ENCODE data around the gene SSBP2.

SSBP2 gene

DNA sequence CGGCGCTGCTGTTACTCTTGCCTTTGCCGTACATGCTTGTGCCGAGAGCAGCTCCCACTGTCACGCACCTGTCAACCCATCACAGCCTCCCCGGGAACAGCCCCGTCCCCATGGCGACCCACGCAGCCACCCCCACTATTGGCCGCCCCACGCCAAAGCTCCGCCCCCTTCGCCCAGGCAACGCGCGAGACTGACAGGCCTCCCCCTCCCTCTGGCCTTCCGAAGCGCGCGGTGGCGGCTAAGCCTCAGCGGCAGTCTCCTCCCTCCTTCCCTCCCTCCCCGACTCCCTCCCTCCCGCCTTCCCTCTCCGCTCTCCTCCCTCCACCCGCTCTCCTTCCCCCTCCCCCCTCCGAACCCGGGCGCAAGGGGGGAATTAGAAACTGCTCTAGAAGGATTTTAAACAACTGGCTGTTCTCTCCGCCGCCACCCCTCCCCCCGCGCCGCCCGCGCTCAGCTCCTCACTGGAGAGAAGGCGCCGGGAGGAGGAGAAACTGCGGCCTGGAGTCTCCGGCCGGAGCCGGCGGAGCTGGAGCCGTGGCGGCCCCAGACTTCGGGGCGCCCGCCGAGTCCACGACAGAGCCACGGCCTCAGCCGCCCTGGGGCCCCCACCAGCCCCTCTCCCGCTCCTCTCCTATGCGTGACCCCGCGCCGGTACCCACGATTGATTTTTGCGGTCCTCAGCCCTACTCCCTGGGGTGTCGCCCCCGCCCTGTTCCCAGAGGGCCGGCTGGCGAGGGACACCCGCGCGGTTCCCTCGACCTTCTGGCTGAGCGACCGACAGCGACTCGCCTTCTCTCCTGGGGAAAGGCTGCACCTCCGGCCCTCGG lies at the start of gene SSBP2:
SSBP2 (minus strand) TSS at position 89 of the 827 bp plus-strand sequence; CDS start at position 34, 55 bp downstream.
- DNase-seq (ENCODE audit: low spot score), result peak; percentile 99

GRCh38 chr5:81795666-81796065 lies 44.8 kb upstream of the SSBP2 start:
- DNase-seq (ENCODE audit: low spot score), result no peak

DNA sequence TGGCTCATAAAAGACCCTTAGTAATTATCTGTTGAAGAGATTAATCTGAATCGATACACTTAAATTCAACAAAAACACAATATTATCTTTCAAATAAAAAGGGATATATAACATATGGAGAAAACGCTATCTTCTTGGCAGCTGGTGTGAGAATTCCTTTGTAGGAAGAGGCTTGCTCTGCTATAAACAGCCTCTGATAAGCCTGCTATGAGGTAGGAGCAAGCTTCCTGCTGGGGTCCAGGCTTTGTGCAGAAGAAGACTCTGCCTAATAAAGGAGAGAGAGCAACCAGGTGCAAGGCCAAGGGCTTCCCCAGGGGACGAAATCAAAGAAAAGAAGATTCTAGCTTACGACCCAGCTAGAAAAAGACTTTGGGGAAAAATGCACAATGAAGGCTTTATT lies 43.3 kb upstream of the SSBP2 start:
- DNase-seq (ENCODE audit: low spot score), result no peak

GRCh38 chr5:81790336-81790735 lies 39.4 kb upstream of the SSBP2 start:
- DNase-seq (ENCODE audit: low spot score), result no peak

DNA sequence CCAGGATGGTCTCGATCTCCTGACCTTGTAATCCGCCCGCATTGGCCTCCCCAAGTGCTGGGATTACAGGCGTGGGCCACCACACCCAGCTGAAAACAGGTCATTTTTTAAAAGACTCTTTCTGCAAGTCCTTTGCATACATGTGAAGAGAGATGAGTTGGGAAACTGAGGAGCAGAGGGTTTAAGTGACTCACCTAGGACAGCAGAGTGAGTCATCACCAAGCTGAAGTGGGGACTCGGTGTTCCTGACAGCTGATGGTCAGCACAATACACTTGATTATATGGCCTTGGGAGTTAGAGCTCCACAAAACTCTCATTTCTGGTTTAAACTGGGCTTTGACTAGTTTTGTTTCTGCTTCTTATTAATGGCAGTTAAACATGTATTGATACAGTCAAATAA lies 38.1 kb upstream of the SSBP2 start:
- no peak for DNase-seq (ENCODE audit: low spot score)

GRCh38 chr5:81788329-81788728 lies 37.4 kb upstream of the SSBP2 start:
- DNase-seq (ENCODE audit: low spot score), result no peak

- DNase-seq (ENCODE audit: low spot score), result no peak
Observed at GRCh38 chr5:81787474-81788242, 36.8 kb upstream of the SSBP2 start.

DNA sequence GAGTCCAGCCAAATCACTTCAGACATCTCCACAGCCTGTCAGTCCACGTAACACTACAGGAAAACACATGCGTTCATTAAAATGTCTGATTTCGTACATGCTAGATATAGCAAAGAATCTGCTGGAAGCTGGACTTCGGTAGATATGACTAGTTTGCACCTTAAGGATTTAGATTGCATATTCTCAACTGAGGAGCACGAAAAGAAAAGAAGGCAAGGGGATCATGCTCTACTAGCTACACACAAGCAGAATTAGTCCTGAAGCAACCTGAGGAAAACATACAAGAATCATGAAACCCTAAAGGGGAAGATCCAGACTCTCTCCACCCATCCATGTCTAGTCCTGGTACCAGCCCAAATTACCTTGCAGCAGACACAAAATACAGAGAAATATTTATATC lies 36.1 kb upstream of the SSBP2 start:
- no peak for DNase-seq (ENCODE audit: low spot score)

DNA sequence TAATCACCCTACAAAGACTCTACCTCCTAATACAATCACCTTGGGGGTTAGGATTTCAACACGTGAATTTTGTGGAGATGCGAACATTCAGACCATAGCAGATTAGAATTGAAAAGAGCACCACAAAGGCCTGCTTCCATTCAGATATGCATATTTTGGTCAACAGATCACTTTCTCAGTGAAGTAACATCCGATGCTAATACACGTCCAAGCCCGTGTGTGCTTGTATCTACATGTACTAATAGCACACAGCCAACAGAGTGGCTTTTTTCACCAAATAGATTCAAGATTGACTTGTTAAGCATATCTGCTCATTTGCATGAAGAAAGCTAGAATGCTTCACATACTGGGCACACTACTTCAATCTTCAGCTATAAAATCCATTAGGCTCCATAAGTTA lies 35.6 kb upstream of the SSBP2 start:
- no peak for DNase-seq (ENCODE audit: low spot score)

- no peak for DNase-seq (ENCODE audit: low spot score)
Observed at GRCh38 chr5:81785322-81785721, 34.4 kb upstream of the SSBP2 start.

DNA sequence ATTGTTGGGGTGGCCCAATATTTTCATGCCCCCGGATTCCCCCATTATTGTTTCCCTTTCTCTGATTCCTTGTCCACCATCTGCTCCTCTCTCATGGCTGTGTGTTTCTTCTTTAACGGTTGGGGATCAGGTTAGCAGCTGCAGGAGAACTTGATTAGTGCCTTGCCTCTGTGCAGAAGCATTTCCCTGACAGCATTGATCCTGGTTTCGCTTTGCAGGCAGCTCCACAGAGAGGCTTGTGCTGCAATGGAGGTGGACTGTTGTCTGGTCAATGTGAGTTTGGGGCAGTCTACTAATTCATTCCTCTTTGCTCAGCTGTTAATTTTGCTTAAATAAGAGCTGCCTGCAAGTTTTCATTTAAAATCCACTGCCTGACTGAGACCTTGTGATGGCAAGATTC lies 32.5 kb upstream of the SSBP2 start:
- DNase-seq (ENCODE audit: low spot score), result no peak

GRCh38 chr5:81782811-81783210 lies 31.9 kb upstream of the SSBP2 start:
- no peak for DNase-seq (ENCODE audit: low spot score)

DNA sequence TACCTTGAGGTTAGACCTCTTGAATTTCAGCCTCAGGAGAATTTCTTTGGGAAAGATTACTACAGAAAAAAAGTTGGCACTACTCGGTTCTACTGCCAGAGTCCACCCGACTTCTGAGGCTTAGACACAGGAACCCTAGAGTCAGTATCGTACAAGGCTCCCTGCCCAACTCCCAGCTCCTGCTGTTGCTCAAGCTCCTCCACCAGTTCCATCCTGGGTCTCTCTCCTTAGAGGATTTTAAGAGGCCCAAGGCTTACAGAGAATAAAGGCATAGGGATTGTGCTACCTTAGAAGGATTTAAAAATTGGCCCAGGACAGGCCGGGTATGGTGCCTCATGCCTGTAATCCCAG lies 29.0 kb upstream of the SSBP2 start:
- DNase-seq (ENCODE audit: low spot score), result no peak

DNA sequence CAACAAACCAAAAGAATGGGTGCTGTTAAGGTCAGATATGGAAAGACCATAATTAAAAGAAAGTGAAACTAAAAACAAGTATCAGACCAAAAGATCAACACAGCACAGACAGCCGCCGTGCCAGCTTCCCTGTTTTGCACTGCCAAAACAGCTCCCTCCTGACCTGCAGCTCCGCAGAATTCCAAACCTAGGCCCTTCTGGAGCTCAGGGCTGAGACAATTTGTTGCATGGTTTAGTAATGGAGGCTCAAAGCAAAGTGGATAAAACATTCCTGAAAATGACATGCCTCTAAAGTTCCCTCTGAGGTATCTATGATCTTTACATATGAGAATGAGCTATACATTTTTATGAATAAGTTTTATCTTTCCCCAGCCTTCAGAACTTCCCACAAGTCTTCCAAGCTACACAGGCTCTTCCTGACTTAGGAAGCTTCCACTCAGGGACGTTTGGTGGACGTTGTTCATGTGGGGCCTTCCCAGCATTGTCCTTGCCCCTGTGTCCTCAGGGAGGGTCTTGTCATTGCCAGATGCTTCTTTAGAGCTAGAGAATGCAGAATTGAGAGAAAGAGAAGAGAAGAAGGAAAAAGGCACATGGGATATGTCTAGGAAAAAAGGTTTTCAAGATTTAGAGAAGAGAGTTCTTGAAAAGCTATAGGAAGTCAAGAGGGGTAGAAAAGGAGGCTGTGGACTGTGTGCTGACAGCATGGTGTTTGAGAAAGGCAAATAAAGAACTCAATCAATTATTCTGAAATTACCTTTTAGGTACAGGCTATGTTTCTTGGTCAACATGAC lies 28.4 kb upstream of the SSBP2 start:
- DNase-seq (ENCODE audit: low spot score), result peak; percentile 35

GRCh38 chr5:81778642-81779041 lies 27.7 kb upstream of the SSBP2 start:
- no peak for DNase-seq (ENCODE audit: low spot score)

- DNase-seq (ENCODE audit: low spot score), result no peak
Observed at GRCh38 chr5:81776258-81776657, 25.4 kb upstream of the SSBP2 start.

DNA sequence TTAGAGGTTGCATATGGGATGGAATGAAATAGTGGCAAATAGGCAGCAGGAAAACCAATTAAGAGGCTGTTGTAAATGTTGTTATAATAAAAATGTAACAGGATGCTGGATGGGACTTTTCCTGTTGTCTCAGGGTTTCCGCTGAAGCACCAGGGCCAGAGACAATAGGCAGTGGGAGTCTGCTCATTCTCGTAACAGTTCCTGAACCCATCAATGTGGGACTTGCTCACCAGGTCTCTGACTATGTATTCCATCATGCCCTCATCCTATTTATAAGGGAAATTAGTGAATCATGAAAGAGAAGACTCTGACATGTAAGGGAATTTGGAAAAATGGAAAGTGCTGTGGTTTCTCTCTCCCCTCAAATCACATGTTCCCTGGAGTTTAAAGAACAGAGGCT lies 23.5 kb upstream of the SSBP2 start:
- DNase-seq (ENCODE audit: low spot score), result no peak

- DNase-seq (ENCODE audit: low spot score), result no peak
Observed at GRCh38 chr5:81773574-81773973, 22.7 kb upstream of the SSBP2 start.

DNA sequence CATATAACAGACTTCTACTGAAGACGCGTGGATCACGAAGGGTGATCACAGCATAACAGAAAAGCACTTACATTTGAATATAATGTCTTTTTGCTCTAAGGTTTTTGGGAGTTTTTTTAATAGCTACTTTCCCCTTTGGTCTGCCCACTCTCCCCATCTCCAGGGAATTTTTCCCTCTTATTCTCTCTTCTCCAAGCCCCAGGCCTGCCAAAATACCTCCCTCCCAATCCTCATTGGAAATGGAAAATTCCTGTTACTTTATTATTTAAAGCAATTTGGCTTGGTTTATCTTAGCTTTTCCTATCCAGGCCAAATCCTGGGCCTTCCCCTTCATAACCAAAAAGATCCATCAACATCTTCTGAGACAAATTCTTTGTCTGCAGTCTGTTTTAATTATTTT lies 22.3 kb upstream of the SSBP2 start:
- DNase-seq (ENCODE audit: low spot score), result no peak

GRCh38 chr5:81772488-81772887 lies 21.6 kb upstream of the SSBP2 start:
- no peak for DNase-seq (ENCODE audit: low spot score)

DNA sequence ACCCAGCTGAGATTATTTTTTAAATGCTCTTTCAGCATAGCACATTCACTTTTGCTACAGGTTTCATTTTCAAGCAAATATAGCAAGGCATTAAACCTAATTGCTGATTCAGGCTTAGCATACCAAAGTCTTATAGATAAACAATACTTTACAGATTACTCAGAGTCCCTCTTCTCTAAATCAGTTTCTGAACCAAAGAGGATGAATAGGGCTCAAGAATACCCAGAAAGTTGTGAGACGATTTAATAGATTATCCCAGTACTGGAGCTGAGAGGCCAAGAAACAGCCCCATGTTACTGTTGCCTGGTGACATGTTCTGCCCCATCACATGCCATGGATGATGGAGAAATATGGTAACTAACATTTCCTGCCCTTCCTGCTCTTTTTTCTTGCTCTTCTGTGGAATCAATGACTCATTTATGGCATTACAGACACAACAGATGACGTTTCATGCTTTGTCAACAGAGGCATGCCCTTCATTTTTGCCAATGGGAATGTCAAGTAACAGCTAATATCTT lies 18.1 kb upstream of the SSBP2 start:
- no peak for DNase-seq (ENCODE audit: low spot score)

DNA sequence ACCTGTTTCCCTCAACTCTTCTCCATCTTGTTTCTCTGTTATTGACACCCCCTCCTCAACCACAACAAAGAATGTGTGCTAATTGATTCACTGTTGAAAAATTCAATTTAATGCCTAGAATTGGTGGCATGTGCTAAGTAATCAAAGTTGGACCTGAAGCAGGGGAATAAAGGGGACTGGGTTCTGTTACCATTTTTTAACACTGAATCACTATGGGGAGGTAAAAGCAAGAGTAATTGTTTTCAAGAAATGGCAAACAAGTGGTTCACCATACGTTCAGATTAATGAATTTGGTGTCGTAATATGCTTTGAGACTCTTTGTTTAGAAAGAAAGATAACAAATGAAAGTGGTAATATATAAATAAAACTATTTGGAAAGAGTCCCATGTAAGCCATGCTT lies 17.0 kb upstream of the SSBP2 start:
- DNase-seq (ENCODE audit: low spot score), result no peak

DNA sequence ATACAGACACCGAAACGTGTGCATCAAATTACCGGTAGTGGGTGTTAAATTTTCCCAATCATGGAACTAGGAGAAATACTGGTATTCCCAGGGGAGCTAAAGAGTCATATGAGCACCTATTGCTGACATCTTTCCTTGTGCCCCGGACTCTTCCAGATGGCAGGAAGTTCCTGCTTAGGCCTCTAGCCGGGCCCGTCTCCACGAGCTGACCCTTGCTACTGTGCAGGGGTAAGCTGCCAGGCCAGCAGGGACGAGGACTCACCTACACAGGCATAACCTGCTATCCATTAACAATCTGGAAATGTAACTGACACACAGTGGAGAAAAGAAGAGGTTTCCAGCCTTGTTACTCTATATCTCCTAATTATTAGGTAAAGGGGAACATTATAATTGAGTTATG lies 16.2 kb upstream of the SSBP2 start:
- DNase-seq (ENCODE audit: low spot score), result no peak

Data from CD4-positive, alpha-beta T cell treated with Interleukin-2 at 100 ng/mL for 4 hours (primary cell).